HUES64 (cell line): ENCODE results near the gene PLLP.
"Not testable (repeated sequence)": the region's sequence is repeated elsewhere in the genome, so short reads cannot be mapped to it uniquely, and the experiment has no call there.

Experiments used
- H3K27ac ChIP-seq: 2 replicates; pipeline ENCODE4 v1.7.0; 2013; ENCODE audit warnings: low read depth, low read length, inconsistent platforms
- H3K27me3 ChIP-seq: 2 replicates; pipeline ENCODE4 v1.6.1; 2013; ENCODE audit warnings: mild to moderate bottlenecking, low read length; ENCODE audit not compliant: insufficient read depth
- H3K36me3 ChIP-seq: 2 replicates; pipeline ENCODE4 v1.6.1; 2013; ENCODE audit warnings: mild to moderate bottlenecking, low read length; ENCODE audit not compliant: insufficient read depth
- H3K4me1 ChIP-seq: 2 replicates; pipeline ENCODE4 v1.6.1; 2013; ENCODE audit warnings: mild to moderate bottlenecking, low read length, moderate library complexity; ENCODE audit not compliant: insufficient read depth
- H3K4me3 ChIP-seq: 2 replicates; pipeline ENCODE4 v1.5.1; 2013; ENCODE audit warnings: mild to moderate bottlenecking, low read length, moderate library complexity
- H3K9ac ChIP-seq: 2 replicates; pipeline ENCODE4 v1.6.1; 2013; ENCODE audit warnings: mild to moderate bottlenecking, low read depth, low read length
- H3K9me3 ChIP-seq: 2 replicates; pipeline ENCODE4 v1.6.1; 2013; ENCODE audit warnings: low read depth, low read length; ENCODE audit not compliant: insufficient read depth
- WGBS: fragments of 150-250, 120-280 bp; methylation state at CpG from one replicate; pipeline ENCODE4 v1.1.7; 2013; ENCODE audit warnings: missing lambda C conversion rate; 5-methylcytosine and 5-hydroxymethylcytosine counted together

PLLP gene

GRCh38 chr16:57282510-57283213 lies 1.8 kb downstream of the PLLP start:
- Histone ChIP-seq H3K4me3 (no peak overlapping the region), H3K27ac (no peak overlapping the region), H3K4me1 (no peaks in the 10 kb centered on the region), H3K36me3 (no peaks in the 10 kb centered on the region), H3K9me3 (no peaks in the 10 kb centered on the region), H3K9ac (no peak overlapping the region), H3K27me3 (peaks cover 38% of the 10 kb centered on the region)
- 92% methylated on average over 8 of the region's 8 CpGs for WGBS

GRCh38 chr16:57281791-57282190 lies 2.7 kb downstream of the PLLP start:
- Histone ChIP-seq H3K9ac (no peak overlapping the region), H3K4me3 (no peak overlapping the region), H3K4me1 (no peaks in the 10 kb centered on the region), H3K27ac (no peak overlapping the region), H3K9me3 (no peaks in the 10 kb centered on the region), H3K27me3 (peaks cover 38% of the 10 kb centered on the region), H3K36me3 (no peaks in the 10 kb centered on the region)
- WGBS: 94% methylated on average over 3 of the region's 3 CpGs

- no peak overlapping the region for H3K4me3 ChIP-seq
- no peak overlapping the region for H3K9ac ChIP-seq
- peaks cover 30% of the 10 kb centered on the region for H3K27me3 ChIP-seq
- H3K27ac ChIP-seq: no peak overlapping the region
- H3K9me3 ChIP-seq: no peaks in the 10 kb centered on the region
- 85% methylated on average over 6 of the region's 7 CpGs for WGBS
- no peaks in the 10 kb centered on the region for H3K36me3 ChIP-seq
- H3K4me1 ChIP-seq: peaks cover 2% of the 10 kb centered on the region; the same call in 1 of the 2 replicates
These were observed 4.5 kb downstream of the PLLP start for GRCh38 chr16:57279780-57280638.

GRCh38 chr16:57278494-57278893 lies 6.0 kb downstream of the PLLP start:
- Histone ChIP-seq H3K4me3 (no peak overlapping the region), H3K9me3 (no peaks in the 10 kb centered on the region), H3K4me1 (peaks cover 2% of the 10 kb centered on the region; the same call in 1 of the 2 replicates), H3K27ac (no peak overlapping the region), H3K9ac (no peak overlapping the region), H3K36me3 (no peaks in the 10 kb centered on the region), H3K27me3 (peaks cover 15% of the 10 kb centered on the region)
- WGBS: 91% methylated on average over 4 of the region's 4 CpGs

- Histone ChIP-seq H3K27ac (no peak overlapping the region), H3K27me3 (peaks cover 5% of the 10 kb centered on the region), H3K9ac (no peak overlapping the region), H3K4me1 (peaks cover 2% of the 10 kb centered on the region; the same call in 1 of the 2 replicates), H3K9me3 (no peaks in the 10 kb centered on the region), H3K4me3 (no peak overlapping the region), H3K36me3 (no peaks in the 10 kb centered on the region)
- WGBS: no CpG with 5 or more reads among the region's 1 CpG
These were observed 6.9 kb downstream of the PLLP start for GRCh38 chr16:57277586-57277985.

- H3K9ac ChIP-seq: no peak overlapping the region
- no peaks in the 10 kb centered on the region for H3K27me3 ChIP-seq
- H3K4me3 ChIP-seq: no peak overlapping the region
- 80% methylated on average over 5 of the region's 5 CpGs for WGBS
- H3K27ac ChIP-seq: no peak overlapping the region
- no peaks in the 10 kb centered on the region for H3K9me3 ChIP-seq
- H3K36me3 ChIP-seq: no peaks in the 10 kb centered on the region
- H3K4me1 ChIP-seq: peaks cover 2% of the 10 kb centered on the region; the same call in 1 of the 2 replicates
These were observed 7.9 kb downstream of the PLLP start for GRCh38 chr16:57276596-57276995.

GRCh38 chr16:57275946-57276345 lies 8.5 kb downstream of the PLLP start:
- H3K36me3 ChIP-seq, H3K4me3 ChIP-seq, H3K9ac ChIP-seq, H3K4me1 ChIP-seq, H3K9me3 ChIP-seq, H3K27me3 ChIP-seq, H3K27ac ChIP-seq: not testable (repeated sequence)
- WGBS: 89% methylated on average over 5 of the region's 5 CpGs

- Histone ChIP-seq H3K4me3 (no peak overlapping the region), H3K9me3 (no peaks in the 10 kb centered on the region), H3K36me3 (no peaks in the 10 kb centered on the region), H3K27me3 (no peaks in the 10 kb centered on the region), H3K9ac (no peak overlapping the region), H3K4me1 (peaks cover 9% of the 10 kb centered on the region), H3K27ac (no peak overlapping the region)
- 90% methylated on average over 5 of the region's 5 CpGs for WGBS
These were observed 10.6 kb downstream of the PLLP start for GRCh38 chr16:57273826-57274225.

GRCh38 chr16:57273359-57273758 lies 11.1 kb downstream of the PLLP start:
- Histone ChIP-seq H3K9me3 (no peaks in the 10 kb centered on the region), H3K4me1 (peaks cover 9% of the 10 kb centered on the region), H3K27me3 (no peaks in the 10 kb centered on the region), H3K36me3 (no peaks in the 10 kb centered on the region), H3K27ac (no peak overlapping the region), H3K4me3 (no peak overlapping the region), H3K9ac (no peak overlapping the region)
- 70% methylated on average over 1 of the region's 1 CpG for WGBS

GRCh38 chr16:57271867-57272495 lies 12.5 kb downstream of the PLLP start:
- Histone ChIP-seq H3K27me3 (no peaks in the 10 kb centered on the region), H3K9me3 (no peaks in the 10 kb centered on the region), H3K9ac (no peak overlapping the region), H3K4me1 (peaks cover 9% of the 10 kb centered on the region), H3K27ac (no peak overlapping the region), H3K36me3 (no peaks in the 10 kb centered on the region), H3K4me3 (no peak overlapping the region)
- 92% methylated on average over 5 of the region's 5 CpGs for WGBS

- Histone ChIP-seq H3K4me1 (peaks cover 12% of the 10 kb centered on the region; the same call in 1 of the 2 replicates), H3K36me3 (no peaks in the 10 kb centered on the region), H3K27me3 (no peaks in the 10 kb centered on the region), H3K9ac (no peak overlapping the region), H3K4me3 (no peak overlapping the region), H3K9me3 (no peaks in the 10 kb centered on the region), H3K27ac (no peak overlapping the region)
- 88% methylated on average over 7 of the region's 7 CpGs for WGBS
These were observed 13.5 kb downstream of the PLLP start for GRCh38 chr16:57271063-57271345.
